Activated naive CD4-positive, alpha-beta T cell treated with anti-CD3 and anti-CD28 coated beads, Interleukin-2, amount 10 ng/mL, durations not matched to agents 7 days and 5 days (primary cell): ENCODE measurements around the gene ITPR2.
"Not testable (repeated sequence)": the region's sequence is repeated elsewhere in the genome, so short reads cannot be mapped to it uniquely, and the experiment has no call there.

Source experiments
- CTCF ChIA-PET: fragments of 350-600 bp; sonication (Branson Sonifier 250); formaldehyde crosslinking; loops from one replicate; lab custom pipeline; 2021; ENCODE audit warnings: antibody characterized with exemption; lab: Charles Lee
- DNase-seq: peaks from one replicate; pipeline ENCODE4 v3.0.0-alpha.2; 2020
- H3K27ac Mint-ChIP-seq: one replicate; pipeline ENCODE4 v1.8.0; 2021; ENCODE audit warnings: mild to moderate bottlenecking, moderate library complexity, mixed read lengths
- H3K27me3 Mint-ChIP-seq: one replicate; pipeline ENCODE4 v1.8.0; 2021; ENCODE audit warnings: mild to moderate bottlenecking, mixed read lengths
- H3K36me3 Mint-ChIP-seq: one replicate; pipeline ENCODE4 v1.8.0; 2021; ENCODE audit warnings: mixed read lengths
- H3K4me1 Mint-ChIP-seq: one replicate; pipeline ENCODE4 v1.8.0; 2021; ENCODE audit warnings: mixed read lengths
- H3K4me3 Mint-ChIP-seq: one replicate; pipeline ENCODE4 v1.8.0; 2021; ENCODE audit warnings: mild to moderate bottlenecking, moderate library complexity, mixed read lengths
- H3K9me3 Mint-ChIP-seq: one replicate; pipeline ENCODE4 v1.8.0; 2021; ENCODE audit warnings: mixed read lengths

The ITPR2 gene

GRCh38 chr12:26782372-26783130 is 50.4 kb downstream of the ITPR2 start:
- peaks cover 39% of the 10 kb centered on the region for H3K36me3 Mint-ChIP-seq
- no peaks in the 10 kb centered on the region for H3K4me1 Mint-ChIP-seq
- no peak for DNase-seq
- no peak overlapping the region for H3K27ac Mint-ChIP-seq
- H3K9me3 Mint-ChIP-seq: peaks cover 15% of the 10 kb centered on the region
- CTCF ChIA-PET: no interaction called here
- H3K27me3 Mint-ChIP-seq: no peaks in the 10 kb centered on the region
- no peak overlapping the region for H3K4me3 Mint-ChIP-seq

DNA sequence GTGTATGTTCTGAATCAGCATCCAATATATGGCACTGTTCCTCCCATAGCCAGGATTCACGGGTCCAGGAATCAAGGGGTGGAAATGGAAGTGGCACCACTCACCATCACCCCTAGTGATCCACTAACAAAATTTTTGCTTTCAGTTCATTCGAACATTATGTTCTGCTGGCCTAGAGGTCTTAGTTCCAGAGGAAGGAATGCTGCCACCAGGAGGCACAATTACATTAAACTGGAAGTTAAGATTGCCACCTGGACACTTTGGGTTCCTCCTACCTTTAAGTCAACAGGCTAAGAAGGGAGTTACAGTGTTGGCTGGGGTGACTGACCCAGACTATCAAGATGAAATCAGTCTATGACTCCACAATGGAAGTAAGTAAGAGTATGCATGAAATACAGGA is 52.3 kb downstream of the ITPR2 start:
- H3K27me3 Mint-ChIP-seq, DNase-seq, H3K27ac Mint-ChIP-seq, H3K4me3 Mint-ChIP-seq, H3K4me1 Mint-ChIP-seq, CTCF ChIA-PET: not testable (repeated sequence)
- H3K36me3 Mint-ChIP-seq: peaks cover 37% of the 10 kb centered on the region
- H3K9me3 Mint-ChIP-seq: peaks cover 32% of the 10 kb centered on the region

DNA sequence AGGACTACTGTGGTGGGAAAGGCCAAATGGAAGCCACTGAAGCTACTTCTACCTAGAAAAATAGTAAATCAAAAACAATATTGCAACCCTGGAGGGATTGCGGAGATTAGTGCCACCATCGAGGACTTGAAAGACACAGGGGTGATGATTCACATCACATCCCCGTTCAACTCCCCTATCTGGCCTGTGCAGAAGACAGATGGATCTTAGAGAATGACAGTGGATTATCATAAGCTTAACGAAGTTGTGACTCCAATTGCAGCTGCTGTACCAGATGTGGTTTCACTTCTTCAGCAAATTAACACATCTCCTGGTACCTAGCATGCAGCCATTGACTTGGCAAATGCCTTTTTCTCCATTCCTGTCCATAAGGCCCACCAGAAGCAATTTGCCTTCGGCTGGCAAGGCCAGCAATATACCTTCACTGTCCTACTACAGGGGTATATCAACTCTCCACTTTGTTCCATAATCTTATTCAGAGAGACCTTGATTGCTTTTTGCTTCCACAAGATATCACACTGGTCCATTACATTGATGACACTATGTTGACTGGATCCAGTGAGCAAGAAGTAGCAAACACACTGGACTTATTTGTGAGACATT is 54.7 kb downstream of the ITPR2 start:
- not testable (repeated sequence) for H3K27ac Mint-ChIP-seq, H3K4me1 Mint-ChIP-seq, H3K27me3 Mint-ChIP-seq, DNase-seq, H3K4me3 Mint-ChIP-seq
- peaks cover 42% of the 10 kb centered on the region for H3K36me3 Mint-ChIP-seq
- CTCF ChIA-PET: interaction anchor here (0.7 to 1.2 kb wide), 2 partner anchors 16 to 26 kb away, joined by 3 to 4 read pairs; no protein-coding TSS in a partner anchor
- H3K9me3 Mint-ChIP-seq: peaks cover 32% of the 10 kb centered on the region

DNA sequence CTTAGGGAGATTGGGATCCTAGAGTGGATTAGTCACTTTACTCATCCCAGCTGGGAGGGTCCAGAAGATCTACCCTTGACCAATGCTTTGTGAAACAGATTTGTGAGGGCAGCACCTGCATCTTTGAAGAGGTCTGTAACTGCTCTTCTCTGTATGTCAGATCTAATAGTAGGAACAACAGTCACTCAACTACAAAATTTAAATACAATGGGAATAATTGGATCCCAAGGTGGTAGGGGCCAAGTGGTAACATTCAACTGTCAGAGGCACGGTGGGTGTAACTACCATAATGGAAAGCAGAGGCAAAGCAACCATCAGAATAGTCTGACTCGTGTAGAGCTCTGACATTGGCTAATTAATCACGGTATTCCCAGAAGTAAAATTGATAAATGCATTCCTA is 55.8 kb downstream of the ITPR2 start:
- peaks cover 32% of the 10 kb centered on the region for H3K9me3 Mint-ChIP-seq
- H3K4me1 Mint-ChIP-seq: no peaks in the 10 kb centered on the region
- DNase-seq: no peak
- H3K4me3 Mint-ChIP-seq: no peak overlapping the region
- H3K36me3 Mint-ChIP-seq: peaks cover 42% of the 10 kb centered on the region
- no peaks in the 10 kb centered on the region for H3K27me3 Mint-ChIP-seq
- CTCF ChIA-PET: interaction anchor here (1.2 kb wide), 1 partner anchor 14 kb away, joined by 4 read pairs; no protein-coding TSS in a partner anchor
- H3K27ac Mint-ChIP-seq: no peak overlapping the region

GRCh38 chr12:26775991-26776390 is 57.0 kb downstream of the ITPR2 start:
- H3K27ac Mint-ChIP-seq, H3K4me1 Mint-ChIP-seq, DNase-seq, CTCF ChIA-PET, H3K27me3 Mint-ChIP-seq, H3K4me3 Mint-ChIP-seq: not testable (repeated sequence)
- Mint-ChIP-seq H3K36me3 (peaks cover 41% of the 10 kb centered on the region), H3K9me3 (peaks cover 32% of the 10 kb centered on the region)

DNA sequence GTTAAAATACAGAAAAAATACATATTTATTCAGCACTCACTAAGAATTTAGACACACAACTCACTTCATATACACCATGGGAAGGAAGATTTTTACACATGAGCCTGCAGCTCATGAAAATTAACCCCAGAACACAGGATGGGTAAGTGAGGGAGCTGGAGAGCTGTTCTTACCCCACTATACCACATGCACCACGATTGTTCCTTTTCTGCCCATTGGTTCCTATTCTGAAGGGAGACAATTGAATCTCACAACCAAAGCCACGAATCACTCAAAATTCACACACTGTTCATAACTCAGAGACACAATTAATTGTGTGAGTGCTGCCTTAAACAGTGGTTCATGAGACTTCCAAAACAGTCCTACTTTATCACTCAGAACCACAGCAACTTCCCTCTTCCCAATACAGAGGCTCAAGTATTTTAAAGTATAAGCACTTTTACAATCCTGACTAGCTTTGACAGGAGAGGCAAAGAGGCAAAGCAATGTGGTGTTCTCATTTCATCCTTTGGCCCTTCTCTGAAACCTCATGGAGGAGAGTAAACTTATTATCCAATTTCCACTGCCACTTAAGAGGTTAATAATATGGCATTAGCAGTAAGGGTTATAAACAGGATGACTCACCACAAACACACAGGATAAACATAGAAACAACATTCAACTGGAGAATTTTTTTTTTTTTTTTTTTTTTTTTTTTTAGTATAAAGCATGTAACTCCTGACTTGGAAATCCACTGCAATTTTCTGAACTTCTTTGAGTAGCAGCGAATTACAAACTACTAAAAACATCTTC is 59.5 kb downstream of the ITPR2 start:
- no peak overlapping the region for H3K27ac Mint-ChIP-seq
- no peaks in the 10 kb centered on the region for H3K27me3 Mint-ChIP-seq
- DNase-seq: no peak
- CTCF ChIA-PET: no interaction called here
- H3K9me3 Mint-ChIP-seq: peaks cover 24% of the 10 kb centered on the region
- no peak overlapping the region for H3K4me3 Mint-ChIP-seq
- H3K4me1 Mint-ChIP-seq: peaks cover 7% of the 10 kb centered on the region
- peaks cover 31% of the 10 kb centered on the region for H3K36me3 Mint-ChIP-seq

GRCh38 chr12:26771861-26772260 is 61.1 kb downstream of the ITPR2 start:
- Mint-ChIP-seq H3K36me3 (peaks cover 23% of the 10 kb centered on the region), H3K4me3 (no peak overlapping the region), H3K27me3 (no peaks in the 10 kb centered on the region), H3K27ac (no peak overlapping the region), H3K9me3 (peaks cover 10% of the 10 kb centered on the region), H3K4me1 (peaks cover 10% of the 10 kb centered on the region)
- CTCF ChIA-PET: no interaction called here
- DNase-seq: no peak

DNA sequence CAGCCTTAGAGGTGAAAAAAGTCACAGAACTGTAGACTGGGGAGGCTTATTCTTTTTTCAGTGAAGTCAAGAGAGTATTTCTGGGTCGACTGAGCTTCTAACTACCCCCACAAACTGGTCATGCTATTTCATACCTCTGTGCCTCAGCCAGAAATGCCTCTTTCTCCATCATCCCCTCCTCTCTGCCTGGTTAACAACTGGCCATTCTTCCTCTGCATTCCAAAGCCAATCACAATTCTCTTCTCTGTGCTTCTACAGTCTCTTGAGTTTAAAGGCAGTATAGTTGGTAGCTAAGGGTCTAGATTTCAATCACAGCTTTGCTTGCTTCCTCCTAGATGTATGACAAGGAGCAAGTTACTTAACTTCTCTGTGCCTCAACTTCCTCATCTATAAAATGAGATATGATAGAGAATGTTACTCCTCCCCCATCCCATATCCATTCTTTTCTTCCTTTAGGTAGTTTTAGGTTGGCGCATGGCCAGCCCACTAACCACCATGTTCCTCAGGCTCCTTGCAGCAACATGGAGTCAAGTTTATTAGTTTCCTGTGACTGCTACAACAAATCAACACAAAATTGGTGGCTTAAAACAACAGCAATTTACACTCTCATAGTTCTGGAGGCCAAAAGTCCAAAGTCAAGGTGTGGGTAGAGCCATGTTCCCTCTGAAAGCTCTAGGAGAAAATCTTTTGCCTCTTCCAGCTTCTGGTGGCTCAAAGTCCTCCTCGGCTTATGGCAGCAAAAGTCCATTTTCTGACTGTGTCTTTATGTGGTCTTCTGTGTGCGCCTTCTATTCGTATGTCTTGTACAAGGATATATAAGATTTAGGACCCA is 62.5 kb downstream of the ITPR2 start:
- DNase-seq: no peak
- Mint-ChIP-seq H3K4me3 (no peak overlapping the region), H3K4me1 (peaks cover 10% of the 10 kb centered on the region), H3K36me3 (peaks cover 19% of the 10 kb centered on the region), H3K27ac (no peak overlapping the region), H3K9me3 (no peaks in the 10 kb centered on the region), H3K27me3 (no peaks in the 10 kb centered on the region)
- CTCF ChIA-PET: no interaction called here

GRCh38 chr12:26769611-26770010 is 63.4 kb downstream of the ITPR2 start:
- Mint-ChIP-seq H3K4me1 (peaks cover 10% of the 10 kb centered on the region), H3K27ac (no peak overlapping the region), H3K36me3 (peaks cover 14% of the 10 kb centered on the region), H3K9me3 (no peaks in the 10 kb centered on the region), H3K4me3 (no peak overlapping the region), H3K27me3 (no peaks in the 10 kb centered on the region)
- no peak for DNase-seq
- CTCF ChIA-PET: no interaction called here

GRCh38 chr12:26768611-26769603 is 64.1 kb downstream of the ITPR2 start:
- peaks cover 1% of the 10 kb centered on the region for H3K9me3 Mint-ChIP-seq
- CTCF ChIA-PET: interaction anchor here (0.7 kb wide), 1 partner anchor 432 kb away, joined by 3 read pairs; no protein-coding TSS in a partner anchor
- H3K4me1 Mint-ChIP-seq: peaks cover 10% of the 10 kb centered on the region
- peaks cover 14% of the 10 kb centered on the region for H3K36me3 Mint-ChIP-seq
- H3K4me3 Mint-ChIP-seq: no peak overlapping the region
- no peaks in the 10 kb centered on the region for H3K27me3 Mint-ChIP-seq
- no peak for DNase-seq
- H3K27ac Mint-ChIP-seq: peak overlapping the region; percentile 47

DNA sequence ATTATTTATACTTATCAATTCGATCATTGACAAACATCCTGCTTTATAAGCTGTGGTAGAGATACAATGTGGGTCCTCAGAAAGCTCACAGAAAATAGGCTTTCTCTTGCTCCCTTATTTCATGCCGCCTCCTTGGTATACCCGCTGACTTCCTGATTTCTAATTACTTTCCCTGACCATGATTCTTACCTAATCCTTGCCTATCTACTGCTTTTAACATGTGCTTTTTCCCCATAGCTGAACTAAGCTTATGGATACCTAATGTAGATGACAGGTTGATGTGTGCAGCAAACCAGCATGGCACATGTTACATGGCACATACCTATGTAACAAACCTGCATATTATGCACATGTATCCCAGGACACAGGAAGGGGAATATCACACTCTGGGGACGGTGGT is 65.1 kb downstream of the ITPR2 start:
- Mint-ChIP-seq H3K9me3 (peaks cover 5% of the 10 kb centered on the region), H3K36me3 (peaks cover 18% of the 10 kb centered on the region), H3K27me3 (no peaks in the 10 kb centered on the region), H3K4me1 (peaks cover 10% of the 10 kb centered on the region), H3K27ac (no peak overlapping the region), H3K4me3 (no peak overlapping the region)
- DNase-seq: no peak
- CTCF ChIA-PET: no interaction called here

GRCh38 chr12:26767116-26767515 is 65.9 kb downstream of the ITPR2 start:
- no peak overlapping the region for H3K27ac Mint-ChIP-seq
- peaks cover 10% of the 10 kb centered on the region for H3K4me1 Mint-ChIP-seq
- H3K9me3 Mint-ChIP-seq: peaks cover 9% of the 10 kb centered on the region
- no peak for DNase-seq
- peaks cover 21% of the 10 kb centered on the region for H3K36me3 Mint-ChIP-seq
- H3K4me3 Mint-ChIP-seq: no peak overlapping the region
- CTCF ChIA-PET: interaction anchor here (1.0 kb wide), 1 partner anchor 180 kb away, joined by 3 read pairs; no protein-coding TSS in a partner anchor
- no peaks in the 10 kb centered on the region for H3K27me3 Mint-ChIP-seq

- Mint-ChIP-seq H3K27me3 (no peaks in the 10 kb centered on the region), H3K4me3 (no peak overlapping the region), H3K4me1 (no peaks in the 10 kb centered on the region), H3K27ac (no peak overlapping the region), H3K36me3 (peaks cover 29% of the 10 kb centered on the region), H3K9me3 (peaks cover 23% of the 10 kb centered on the region)
- DNase-seq: no peak
- CTCF ChIA-PET: interaction anchor here (0.9 to 1.2 kb wide), 2 partner anchors 16 to 69 kb away, joined by 3 to 4 read pairs; no protein-coding TSS in a partner anchor
Observed at GRCh38 chr12:26762186-26762585, 70.8 kb downstream of the ITPR2 start.
